H9 (cell line): ENCODE measurements around the gene PRR15. TPM values are rescaled to one million over a fixed set of nuclear protein-coding genes. Genes with fewer than 3 reads are reported as not detected.

Experiments
- DNase-seq: peaks from one replicate; pipeline ENCODE4 v3.0.0-alpha.2; 2017
- H2AFZ ChIP-seq: one replicate; pipeline ENCODE4 v1.6.1; 2013; ENCODE audit warnings: mild to moderate bottlenecking, low read length, control low read depth, moderate library complexity
- H2AK5ac ChIP-seq: 2 replicates; pipeline ENCODE4 v1.6.1; 2013; ENCODE audit warnings: low read length, control low read depth, mixed read lengths; ENCODE audit not compliant: insufficient read length
- H2BK120ac ChIP-seq: one replicate; pipeline ENCODE4 v1.6.1; 2013; ENCODE audit warnings: low read depth, mild to moderate bottlenecking, low read length, control low read depth, inconsistent platforms; ENCODE audit not compliant: poor library complexity, severe bottlenecking
- H2BK12ac ChIP-seq: 2 replicates; pipeline ENCODE4 v1.6.1; 2013; ENCODE audit warnings: low read length, control low read depth, mixed read lengths, low read depth; ENCODE audit not compliant: insufficient read length
- H2BK15ac ChIP-seq: 2 replicates; pipeline ENCODE4 v1.6.1; 2013; ENCODE audit warnings: low read depth, low read length, control low read depth
- H2BK20ac ChIP-seq: one replicate; pipeline ENCODE4 v1.6.1; 2013; ENCODE audit warnings: low read depth, mild to moderate bottlenecking, low read length, control low read depth, inconsistent platforms; ENCODE audit not compliant: poor library complexity, severe bottlenecking
- H2BK5ac ChIP-seq: 2 replicates; pipeline ENCODE4 v1.6.1; 2013; ENCODE audit warnings: low read length, control low read depth, mixed read lengths; ENCODE audit not compliant: insufficient read length
- H3K14ac ChIP-seq: 2 replicates; pipeline ENCODE4 v1.6.1; 2013; ENCODE audit warnings: low read length, control low read depth; ENCODE audit not compliant: insufficient read depth
- H3K18ac ChIP-seq: 2 replicates; pipeline ENCODE4 v1.6.1; 2013; ENCODE audit warnings: low read depth, mild to moderate bottlenecking, mixed read lengths, low read length, control low read depth; ENCODE audit not compliant: insufficient read length
- H3K23ac ChIP-seq: 2 replicates; pipeline ENCODE4 v1.6.1; 2013; ENCODE audit warnings: low read length, control low read depth, mixed read lengths, low read depth; ENCODE audit not compliant: insufficient read length
- H3K23me2 ChIP-seq: 2 replicates; pipeline ENCODE4 v1.6.1; 2013; ENCODE audit warnings: low read depth, mild to moderate bottlenecking, mixed read lengths, low read length, control low read depth; ENCODE audit not compliant: insufficient read length, poor library complexity, severe bottlenecking
- H3K27ac ChIP-seq: 2 replicates; pipeline ENCODE4 v1.5.1; 2013; ENCODE audit warnings: low read length, control low read depth, mixed read lengths, low read depth; ENCODE audit not compliant: insufficient read length
- H3K27me3 ChIP-seq: 2 replicates; pipeline ENCODE4 v1.6.1; 2013; ENCODE audit warnings: low read length, control low read depth, inconsistent platforms; ENCODE audit not compliant: insufficient read depth
- H3K4ac ChIP-seq: 2 replicates; pipeline ENCODE4 v1.6.1; 2013; ENCODE audit warnings: low read depth, mild to moderate bottlenecking, control low read depth, inconsistent platforms, low read length, moderate library complexity
- H3K4me1 ChIP-seq: 2 replicates; pipeline ENCODE4 v1.6.1; 2013; ENCODE audit warnings: low read length, control low read depth, inconsistent platforms; ENCODE audit not compliant: insufficient read depth
- H3K4me2 ChIP-seq: 2 replicates; pipeline ENCODE4 v1.6.1; 2013; ENCODE audit warnings: low read length, control low read depth, mixed read lengths; ENCODE audit not compliant: insufficient read length, insufficient read depth
- H3K56ac ChIP-seq: 2 replicates; pipeline ENCODE4 v1.6.1; 2013; ENCODE audit warnings: low read depth, mild to moderate bottlenecking, mixed read lengths, low read length, control low read depth; ENCODE audit not compliant: insufficient read length
- H3K79me1 ChIP-seq: 2 replicates; pipeline ENCODE4 v1.6.1; 2013; ENCODE audit warnings: low read depth, mild to moderate bottlenecking, moderate library complexity, low read length, control low read depth, inconsistent platforms; ENCODE audit not compliant: insufficient read depth, poor library complexity, severe bottlenecking
- H3K79me2 ChIP-seq: 2 replicates; pipeline ENCODE4 v1.6.1; 2013; ENCODE audit warnings: low read length, control low read depth, inconsistent platforms; ENCODE audit not compliant: insufficient read depth
- H3K9ac ChIP-seq: 2 replicates; pipeline ENCODE4 v1.6.1; 2013; ENCODE audit warnings: low read length, control low read depth, mixed read lengths; ENCODE audit not compliant: insufficient read length; ENCODE audit errors: extremely low read depth
- H3K9me3 ChIP-seq: one replicate; pipeline ENCODE4 v1.6.1; 2013; ENCODE audit warnings: low read depth, low read length, inconsistent platforms; ENCODE audit not compliant: control insufficient read depth
- H3T11ph ChIP-seq: one replicate; pipeline ENCODE4 v1.6.1; 2013; ENCODE audit warnings: mild to moderate bottlenecking, low read length, control low read depth, inconsistent platforms
- H4K20me1 ChIP-seq: one replicate; pipeline ENCODE4 v1.6.1; 2013; ENCODE audit not compliant: control insufficient read depth, insufficient read length, insufficient read depth
- H4K5ac ChIP-seq: 2 replicates; pipeline ENCODE4 v1.6.1; 2013; ENCODE audit warnings: low read depth, mild to moderate bottlenecking, mixed read lengths, low read length, control low read depth; ENCODE audit not compliant: insufficient read length
- H4K8ac ChIP-seq: replicated peaks from 2 replicates; pipeline ENCODE4 v1.6.1; 2013; ENCODE audit warnings: low read length, control low read depth, mixed read lengths, low read depth; ENCODE audit not compliant: insufficient read length
- H4K91ac ChIP-seq: 2 replicates; pipeline ENCODE4 v1.6.1; 2013; ENCODE audit warnings: low read depth, mild to moderate bottlenecking, moderate library complexity, mixed read lengths, low read length, control low read depth; ENCODE audit not compliant: insufficient read length
- H3K27ac Mint-ChIP-seq, 3 experiments: 2 replicates in 2 of 3; 3 replicates in 1 of 3; pipeline ENCODE4 v1.8.0; 2020 to 2021; ENCODE audit warnings: mixed read lengths in 3 of 3, mild to moderate bottlenecking in 1 of 3, moderate library complexity in 1 of 3
- H3K27me3 Mint-ChIP-seq: 2 replicates; pipeline ENCODE4 v1.8.0; 2021; ENCODE audit warnings: low read depth, mild to moderate bottlenecking, moderate library complexity, mixed read lengths
- H3K36me3 Mint-ChIP-seq, 3 experiments: 2 replicates in 2 of 3; 3 replicates in 1 of 3; pipeline ENCODE4 v1.8.0; 2020 to 2021; ENCODE audit warnings: low read depth in 3 of 3, mixed read lengths in 3 of 3; ENCODE audit not compliant: insufficient read depth in 1 of 3
- H3K4me1 Mint-ChIP-seq, 2 experiments: 2 replicates each; pipeline ENCODE4 v1.8.0; 2020; ENCODE audit warnings: mixed read lengths in 2 of 2
- H3K4me3 Mint-ChIP-seq, 2 experiments: 2 replicates in 1 of 2; 3 replicates in 1 of 2; pipeline ENCODE4 v1.8.0; 2020 to 2021; ENCODE audit warnings: mild to moderate bottlenecking in 2 of 2, mixed read lengths in 2 of 2, moderate library complexity in 1 of 2
- H3K9me3 Mint-ChIP-seq, 2 experiments: 2 replicates in 1 of 2; 3 replicates in 1 of 2; pipeline ENCODE4 v1.8.0; 2020; ENCODE audit warnings: mild to moderate bottlenecking in 2 of 2, mixed read lengths in 2 of 2, moderate library complexity in 1 of 2
- WGBS: extraction: QIAGEN DNeasy Blood & Tissue Kit; methylation state at CpG from one replicate; pipeline ENCODE4 v1.1.7; 2013; ENCODE audit warnings: missing lambda C conversion rate, low lambda C conversion rate, mixed read lengths; ENCODE audit not compliant: insufficient read length; ENCODE audit errors: extremely low coverage; 5-methylcytosine and 5-hydroxymethylcytosine counted together
- total RNA-seq: library from RNA; stranded (reverse); gene quantifications from 2 replicates; pipeline ENCODE4 v1.2.1, GENCODE V29; 2021
- TF ChIP-seq, protein P1 (sequence below): fragments of 200-600 bp; sonication (generic); conservative IDR thresholded peaks from 3 replicates; pipeline ENCODE4 v1.8.0; 2021; ENCODE audit warnings: antibody characterized with exemption, mild to moderate bottlenecking

The PRR15 gene
- total RNA-seq, 1 experiment from 2014 or later: 15.1 TPM

DNA sequence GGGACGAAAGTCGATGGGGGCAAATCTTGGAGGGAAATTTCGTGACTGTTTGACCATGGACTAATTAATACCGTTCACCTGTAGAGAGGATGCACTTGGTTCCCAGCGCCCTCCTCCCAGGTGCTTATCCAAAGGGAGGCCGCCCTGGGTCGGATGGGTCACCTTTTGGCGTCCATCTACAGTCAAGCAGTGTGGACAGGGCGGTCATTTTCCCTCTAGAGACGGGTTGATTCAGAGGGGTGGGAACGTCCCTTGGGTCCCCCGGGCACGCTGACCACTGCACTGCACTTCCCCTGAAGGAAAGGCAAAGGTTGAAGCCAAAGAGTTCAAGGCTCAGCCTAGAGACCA is 2.0 kb downstream of the PRR15 start:
- Histone ChIP-seq H2BK5ac (no peak overlapping the region), H3K9ac (no peak overlapping the region), H4K20me1 (no peaks in the 10 kb centered on the region), H4K8ac (no peak overlapping the region), H2AFZ (no peak overlapping the region), H3K23me2 (peaks cover 23% of the 10 kb centered on the region), H4K91ac (no peak overlapping the region), H3T11ph (no peak overlapping the region), H3K14ac (no peak overlapping the region), H3K23ac (no peak overlapping the region), H3K4me1 (peaks cover 4% of the 10 kb centered on the region; the same call in 1 of the 2 replicates), H2BK20ac (no peak overlapping the region), H3K18ac (no peak overlapping the region), H2AK5ac (no peak overlapping the region), H3K27ac (no peak overlapping the region), H3K9me3 (no peaks in the 10 kb centered on the region), H3K56ac (no peak overlapping the region), H3K4me2 (peak overlapping the region; percentile 71), H2BK15ac (no peak overlapping the region), H3K79me1 (no peaks in the 10 kb centered on the region), H3K27me3 (peaks cover 4% of the 10 kb centered on the region; the same call in 1 of the 2 replicates), H2BK120ac (no peak overlapping the region), H2BK12ac (no peak overlapping the region), H4K5ac (no peak overlapping the region), H3K79me2 (no peaks in the 10 kb centered on the region), H3K4ac (no peak overlapping the region)
- H3K27ac Mint-ChIP-seq: peak overlapping the region in 1 of 3 experiments; percentile 83; a peak in 1 of 7 replicates
- H3K36me3 Mint-ChIP-seq: peaks cover 2 to 16% (median 8%) of the 10 kb centered on the region in 3 experiments; a peak in 5 of 7 replicates
- no CpG with 5 or more reads among the region's 13 CpGs for WGBS
- H3K4me1 Mint-ChIP-seq: peaks cover 52% of the 10 kb centered on the region in 2 experiments
- H3K4me3 Mint-ChIP-seq: peak overlapping the region; percentile 83 to 91
- H3K9me3 Mint-ChIP-seq: no peaks in the 10 kb centered on the region; a peak in 1 of 5 replicates
- no peak for DNase-seq
- H3K27me3 Mint-ChIP-seq: peaks cover 16% of the 10 kb centered on the region
- TF ChIP-seq, protein P1, sequence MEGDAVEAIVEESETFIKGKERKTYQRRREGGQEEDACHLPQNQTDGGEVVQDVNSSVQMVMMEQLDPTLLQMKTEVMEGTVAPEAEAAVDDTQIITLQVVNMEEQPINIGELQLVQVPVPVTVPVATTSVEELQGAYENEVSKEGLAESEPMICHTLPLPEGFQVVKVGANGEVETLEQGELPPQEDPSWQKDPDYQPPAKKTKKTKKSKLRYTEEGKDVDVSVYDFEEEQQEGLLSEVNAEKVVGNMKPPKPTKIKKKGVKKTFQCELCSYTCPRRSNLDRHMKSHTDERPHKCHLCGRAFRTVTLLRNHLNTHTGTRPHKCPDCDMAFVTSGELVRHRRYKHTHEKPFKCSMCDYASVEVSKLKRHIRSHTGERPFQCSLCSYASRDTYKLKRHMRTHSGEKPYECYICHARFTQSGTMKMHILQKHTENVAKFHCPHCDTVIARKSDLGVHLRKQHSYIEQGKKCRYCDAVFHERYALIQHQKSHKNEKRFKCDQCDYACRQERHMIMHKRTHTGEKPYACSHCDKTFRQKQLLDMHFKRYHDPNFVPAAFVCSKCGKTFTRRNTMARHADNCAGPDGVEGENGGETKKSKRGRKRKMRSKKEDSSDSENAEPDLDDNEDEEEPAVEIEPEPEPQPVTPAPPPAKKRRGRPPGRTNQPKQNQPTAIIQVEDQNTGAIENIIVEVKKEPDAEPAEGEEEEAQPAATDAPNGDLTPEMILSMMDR: no peak
